WTC11 (cell line): Measurements from ENCODE around the gene RTP1. TPM values are rescaled to one million over a fixed set of nuclear protein-coding genes. Genes with fewer than 3 reads are reported as not detected.

Source experiments
- ATAC-seq: fragments of 200-7000 bp; cut with Tn5 transposase; 2 replicates; pipeline ENCODE4 v1.10.0; 2021; ENCODE audit warnings: mild to moderate bottlenecking, moderate library complexity
- CTCF ChIA-PET: fragments of 300-600 bp; sonication (Branson Sonifier 250); formaldehyde crosslinking; loops from one replicate; lab custom pipeline; 2021; ENCODE audit warnings: antibody characterized with exemption; lab: Charles Lee
- POLR2A ChIA-PET: fragments of 350-600 bp; sonication (Branson Sonifier 250); formaldehyde crosslinking; loops from one replicate; lab custom pipeline; 2021; ENCODE audit warnings: antibody characterized with exemption; lab: Charles Lee
- DNase-seq: peaks from one replicate; pipeline ENCODE4 v3.0.0; 2021; ENCODE audit warnings: low spot score
- H3K27ac Mint-ChIP-seq: 2 replicates; pipeline ENCODE4 v1.8.0; 2021; ENCODE audit warnings: mixed read lengths
- H3K27me3 Mint-ChIP-seq: 2 replicates; pipeline ENCODE4 v1.8.0; 2021; ENCODE audit warnings: low read depth, mild to moderate bottlenecking, moderate library complexity, mixed read lengths
- H3K36me3 Mint-ChIP-seq: 2 replicates; pipeline ENCODE4 v1.8.0; 2021; ENCODE audit warnings: mixed read lengths
- H3K4me1 Mint-ChIP-seq: 2 replicates; pipeline ENCODE4 v1.8.0; 2022; ENCODE audit warnings: mixed read lengths
- H3K4me3 Mint-ChIP-seq: 2 replicates; pipeline ENCODE4 v1.8.0; 2021; ENCODE audit warnings: mild to moderate bottlenecking, moderate library complexity, mixed read lengths
- H3K9me3 Mint-ChIP-seq: 2 replicates; pipeline ENCODE4 v1.8.0; 2021; ENCODE audit warnings: mixed read lengths
- ATF1 ChIP-seq: sonication (generic); formaldehyde crosslinking; IDR thresholded peaks from 2 replicates; pipeline ENCODE4 v1.8.1; 2023; ENCODE audit warnings: mild to moderate bottlenecking, moderate library complexity, missing genetic modification reagents
- E2F4 ChIP-seq: sonication (generic); formaldehyde crosslinking; IDR thresholded peaks from 2 replicates; pipeline ENCODE4 v1.8.1; 2022; ENCODE audit warnings: low read depth, mild to moderate bottlenecking, moderate library complexity, missing genetic modification reagents, borderline replicate concordance
- ESRRA ChIP-seq: sonication (generic); formaldehyde crosslinking; IDR thresholded peaks from 2 replicates; pipeline ENCODE4 v1.8.1; 2022; ENCODE audit warnings: mild to moderate bottlenecking, missing genetic modification reagents, borderline replicate concordance
- FOXJ3 ChIP-seq: sonication (generic); formaldehyde crosslinking; IDR thresholded peaks from 2 replicates; pipeline ENCODE4 v1.9.0; 2021; ENCODE audit warnings: missing genetic modification reagents, mild to moderate bottlenecking, borderline replicate concordance
- IRF1 ChIP-seq: sonication (generic); formaldehyde crosslinking; IDR thresholded peaks from 2 replicates; pipeline ENCODE4 v1.8.0; 2023; ENCODE audit warnings: missing genetic modification reagents
- KAT7 ChIP-seq: sonication (generic); formaldehyde crosslinking; IDR thresholded peaks from 2 replicates; pipeline ENCODE4 v1.8.1; 2023; ENCODE audit warnings: missing genetic modification reagents, mild to moderate bottlenecking, borderline replicate concordance
- NFE2L1 ChIP-seq: sonication (generic); formaldehyde crosslinking; IDR thresholded peaks from 2 replicates; pipeline ENCODE4 v1.8.1; 2023; ENCODE audit warnings: missing genetic modification reagents
- NR3C1 ChIP-seq: sonication (generic); formaldehyde crosslinking; conservative IDR thresholded peaks from 2 replicates; pipeline ENCODE4 v1.8.1; 2023; ENCODE audit warnings: low read depth, mild to moderate bottlenecking, missing genetic modification reagents
- OVOL2 ChIP-seq: fragments of 250-450 bp; sonication (Bioruptor Pico); IDR thresholded peaks from 2 replicates; pipeline ENCODE4 v1.9.0; 2021; ENCODE audit warnings: mild to moderate bottlenecking, borderline replicate concordance
- PREB ChIP-seq: sonication (generic); formaldehyde crosslinking; IDR thresholded peaks from 2 replicates; pipeline ENCODE4 v1.8.1; 2022; ENCODE audit warnings: mild to moderate bottlenecking, missing genetic modification reagents, moderate library complexity, borderline replicate concordance
- RELA ChIP-seq: sonication (generic); formaldehyde crosslinking; IDR thresholded peaks from 2 replicates; pipeline ENCODE4 v1.8.1; 2022; ENCODE audit warnings: missing genetic modification reagents, mild to moderate bottlenecking, borderline replicate concordance
- ZNF121 ChIP-seq: sonication (generic); formaldehyde crosslinking; IDR thresholded peaks from 2 replicates; pipeline ENCODE4 v1.8.0; 2023; ENCODE audit warnings: missing genetic modification reagents
- ZNF512 ChIP-seq: sonication (generic); formaldehyde crosslinking; IDR thresholded peaks from 2 replicates; pipeline ENCODE4 v1.8.1; 2022; ENCODE audit warnings: missing genetic modification reagents, borderline replicate concordance
- ZNF532 ChIP-seq: fragments of 250-450 bp; sonication (Bioruptor Pico); IDR thresholded peaks from 2 replicates; pipeline ENCODE4 v1.9.0; 2021; ENCODE audit warnings: mild to moderate bottlenecking, borderline replicate concordance
- total RNA-seq: library from RNA; stranded (reverse); gene quantifications from 3 replicates; pipeline ENCODE4 v1.2.3, GENCODE V29; 2021

Gene RTP1
- total RNA-seq, 1 experiment from 2014 or later = 5.6 TPM

- POLR2A ChIA-PET = interaction anchor here (1.5 kb wide), 1 partner anchor 11 kb away, joined by 5 read pairs; the partner anchor contains the start of gene RPL39L
- Mint-ChIP-seq H3K27ac (peak overlapping the region; percentile 91), H3K36me3 (peaks cover 76% of the 10 kb centered on the region), H3K4me1 (peaks cover 39% of the 10 kb centered on the region), H3K27me3 (no peaks in the 10 kb centered on the region), H3K4me3 (no peak overlapping the region), H3K9me3 (peaks cover 41% of the 10 kb centered on the region)
- DNase-seq (peak; percentile 57), ATAC-seq (peak; percentile 64)
- CTCF ChIA-PET = interaction anchor here (0.9 to 4.9 kb wide), 15 partner anchors 9 to 301 kb away, joined by 3 to 55 read pairs (median 4); partner anchors contain the start of gene RPL39L
- TF ChIP-seq RELA (CRISPR knock-in tag) (no peak), ZNF532 (CRISPR knock-in tag) (no peak), OVOL2 (CRISPR knock-in tag) (no peak), E2F4 (CRISPR knock-in tag) (no peak), ZNF121 (CRISPR knock-in tag) (no peak), PREB (CRISPR knock-in tag) (no peak), ATF1 (no peak), ESRRA (no peak), KAT7 (no peak), NR3C1 (no peak)
Observed at GRCh38 chr3:187150599-187150998, 46.7 kb upstream of the RTP1 start.

GRCh38 chr3:187161556-187161955 lies 35.7 kb upstream of the RTP1 start:
- CTCF ChIA-PET = interaction anchor here (1.9 to 4.5 kb wide), 2 partner anchors 11 to 22 kb away, joined by 4 to 26 read pairs; partner anchors contain the start of gene RPL39L
- Mint-ChIP-seq H3K9me3 (peaks cover 14% of the 10 kb centered on the region), H3K27ac (peak overlapping the region; percentile 14), H3K36me3 (peaks cover 69% of the 10 kb centered on the region), H3K27me3 (no peaks in the 10 kb centered on the region), H3K4me3 (no peak overlapping the region), H3K4me1 (peaks cover 50% of the 10 kb centered on the region)
- ATAC-seq (no peak), DNase-seq (no peak)
- POLR2A ChIA-PET = no interaction called here
- no peak for TF ChIP-seq IRF1 (CRISPR knock-in tag)
- no peak for TF ChIP-seq FOXJ3 (CRISPR knock-in tag)
- TF ChIP-seq NFE2L1 = peak; percentile 24; the same call in 1 of the 2 replicates
- TF ChIP-seq ZNF512 (CRISPR knock-in tag) = 0 out of 2 replicates have a peak, but pooled peaks have one; percentile 58
